Hematopoietic multipotent progenitor cell treated with erythropoietin and hydrocortisone succinate and interleukin-3 and kit ligand, for 6 days (in vitro differentiated cells): ENCODE measurements around the gene THRAP3.

Experiments
- DNase-seq: peaks from one replicate; pipeline ENCODE4 v3.0.0-alpha.2; 2015

The THRAP3 gene

GRCh38 chr1:36328088-36328480, 103.8 kb downstream of the THRAP3 start:
- no peak for DNase-seq

- peak; percentile 69 for DNase-seq
Measured at GRCh38 chr1:36328713-36329112, 104.5 kb downstream of the THRAP3 start.

GRCh38 chr1:36329817-36330216, 105.6 kb downstream of the THRAP3 start:
- DNase-seq = no peak

GRCh38 chr1:36330940-36331339, 106.7 kb downstream of the THRAP3 start:
- no peak for DNase-seq

GRCh38 chr1:36337830-36338229, 113.6 kb downstream of the THRAP3 start:
- no peak for DNase-seq

GRCh38 chr1:36339215-36339614, 115.0 kb downstream of the THRAP3 start:
- no peak for DNase-seq

GRCh38 chr1:36339615-36340014, 115.4 kb downstream of the THRAP3 start:
- DNase-seq = no peak

GRCh38 chr1:36341626-36342320, 117.5 kb downstream of the THRAP3 start:
- DNase-seq = no peak

GRCh38 chr1:36342426-36343185, 118.4 kb downstream of the THRAP3 start:
- peak; percentile 76 for DNase-seq

GRCh38 chr1:36343651-36344394, 119.6 kb downstream of the THRAP3 start:
- no peak for DNase-seq

- no peak for DNase-seq
Measured at GRCh38 chr1:36344395-36344680, 120.1 kb downstream of the THRAP3 start.

- no peak for DNase-seq
Measured at GRCh38 chr1:36345353-36345752, 121.1 kb downstream of the THRAP3 start.

- no peak for DNase-seq
Measured at GRCh38 chr1:36346741-36347370, 122.6 kb downstream of the THRAP3 start.

- no peak for DNase-seq
Measured at GRCh38 chr1:36349241-36349671, 125.0 kb downstream of the THRAP3 start.

- no peak for DNase-seq
Measured at GRCh38 chr1:36349839-36350238, 125.6 kb downstream of the THRAP3 start.

- peak; percentile 36 for DNase-seq
Measured at GRCh38 chr1:36350659-36351226, 126.5 kb downstream of the THRAP3 start.

GRCh38 chr1:36351227-36351977, 127.2 kb downstream of the THRAP3 start:
- DNase-seq = peak; percentile 30

GRCh38 chr1:36352125-36352909, 128.1 kb downstream of the THRAP3 start:
- DNase-seq = no peak

GRCh38 chr1:36352910-36353878, 129.0 kb downstream of the THRAP3 start:
- DNase-seq = no peak

- DNase-seq = no peak
Measured at GRCh38 chr1:36354486-36354885, 130.2 kb downstream of the THRAP3 start.
